GM18909 (cell line): ENCODE data around the gene NOTUM.

Source experiments
- ATAC-seq: cut with Tn5 transposase; IDR thresholded peaks from one replicate; pipeline ENCODE4 v1.9.1; 2021; ENCODE audit warnings: mild to moderate bottlenecking; ENCODE audit not compliant: unreplicated experiment, poor library complexity

Gene NOTUM

DNA sequence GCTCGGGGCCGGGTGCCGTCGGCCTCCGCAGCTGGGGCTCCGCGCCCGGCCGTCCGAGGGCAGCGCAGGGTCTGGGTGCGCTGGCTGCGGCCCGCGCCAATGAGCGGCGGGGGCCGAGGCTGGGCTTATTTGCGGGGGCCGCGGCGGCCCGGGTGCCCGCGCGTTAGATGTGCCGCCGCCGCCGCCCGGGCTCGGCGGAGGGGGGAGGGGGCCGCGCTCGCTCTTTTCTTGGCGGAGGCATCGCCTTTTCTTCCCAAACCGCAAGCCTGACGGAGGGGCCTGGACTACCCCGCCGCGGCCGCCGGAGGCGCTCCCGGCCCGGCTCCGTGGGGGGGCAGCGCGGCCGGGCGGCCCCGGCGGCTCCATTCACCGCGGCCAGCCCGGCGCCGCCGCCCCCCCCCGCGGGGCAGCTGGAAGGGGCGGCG lies at the start of gene NOTUM:
Gene NOTUM, minus strand, starts transcription at position 101 of the 425 bp plus-strand sequence. CDS start 278 bp downstream, outside the sequence.
- ATAC-seq, result no peak

DNA sequence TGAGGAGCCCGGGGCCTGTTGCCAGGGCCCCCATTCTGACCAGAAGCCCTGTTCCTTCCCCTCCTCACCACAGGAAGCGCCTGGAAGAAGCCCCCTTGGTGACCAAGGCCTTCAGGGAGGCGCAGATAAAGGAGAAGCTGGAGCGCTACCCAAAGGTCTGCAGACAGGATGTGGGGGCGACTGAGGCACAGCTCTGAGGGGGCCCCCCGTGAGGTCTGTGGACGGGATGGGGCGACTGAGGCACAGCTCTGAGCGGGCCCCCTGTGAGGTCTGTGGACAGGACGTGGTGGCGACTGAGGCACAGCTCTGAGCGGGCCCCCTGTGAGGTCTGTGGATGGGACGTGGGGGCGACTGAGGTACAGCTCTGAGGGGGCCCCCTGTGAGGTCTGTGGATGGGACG lies 48.4 kb upstream of the NOTUM start:
- ATAC-seq, result no peak

DNA sequence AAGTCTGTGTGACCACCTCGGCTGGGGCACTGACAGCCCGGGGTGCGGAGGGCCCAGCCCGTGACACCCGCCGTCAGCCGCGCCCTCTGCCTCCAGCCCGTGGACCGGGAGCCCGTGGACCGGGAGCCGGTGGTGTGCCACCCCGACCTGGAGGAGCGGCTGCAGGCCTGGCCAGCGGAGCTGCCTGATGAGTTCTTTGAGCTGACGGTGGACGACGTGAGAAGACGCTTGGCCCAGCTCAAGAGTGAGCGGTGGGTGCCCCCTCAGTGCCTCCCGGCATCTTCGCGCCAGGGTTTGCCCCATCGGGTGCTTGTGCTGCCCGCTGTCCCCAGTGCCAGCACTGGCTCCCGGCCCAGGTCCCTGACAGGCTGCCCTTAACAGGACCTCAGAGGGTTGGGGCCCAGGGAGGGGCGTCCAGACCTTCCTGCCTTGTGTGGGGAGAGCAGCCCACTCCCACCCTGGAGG lies 48.0 kb upstream of the NOTUM start:
- ATAC-seq, result no peak

DNA sequence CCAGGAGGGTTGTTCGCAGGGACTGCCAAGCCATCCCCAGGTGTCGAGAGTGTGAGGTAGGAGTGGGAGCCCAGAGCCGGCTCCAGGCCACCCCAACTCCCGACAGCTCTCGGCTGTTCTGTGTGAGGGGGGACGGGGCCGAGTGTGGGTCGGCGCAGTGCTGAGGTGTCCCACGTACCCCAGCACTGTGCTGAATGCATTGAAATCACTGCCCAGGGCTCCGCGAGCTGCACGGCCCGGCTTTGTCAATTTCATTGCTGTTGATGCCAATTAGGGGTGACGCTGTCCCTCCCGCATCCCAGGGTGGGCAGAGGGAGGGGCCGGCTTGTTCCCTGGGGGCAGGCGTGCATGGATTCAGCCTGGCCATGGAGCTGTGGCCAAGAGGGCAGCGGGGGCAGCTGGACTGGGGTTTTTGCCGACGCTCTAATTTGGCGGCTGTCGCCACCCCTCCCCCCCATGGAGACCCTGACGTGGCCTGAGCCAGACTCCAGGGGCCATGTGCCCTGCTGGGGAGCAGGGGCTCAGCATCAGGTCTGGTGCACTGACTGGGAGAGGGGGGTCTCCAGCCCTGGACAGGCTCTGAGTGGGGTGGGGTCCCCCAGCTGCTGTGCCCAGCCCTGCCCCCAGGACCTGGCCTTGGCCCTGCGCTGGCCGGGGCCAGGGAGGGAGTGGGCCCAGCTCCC lies 47.4 kb upstream of the NOTUM start:
- no peak for ATAC-seq

DNA sequence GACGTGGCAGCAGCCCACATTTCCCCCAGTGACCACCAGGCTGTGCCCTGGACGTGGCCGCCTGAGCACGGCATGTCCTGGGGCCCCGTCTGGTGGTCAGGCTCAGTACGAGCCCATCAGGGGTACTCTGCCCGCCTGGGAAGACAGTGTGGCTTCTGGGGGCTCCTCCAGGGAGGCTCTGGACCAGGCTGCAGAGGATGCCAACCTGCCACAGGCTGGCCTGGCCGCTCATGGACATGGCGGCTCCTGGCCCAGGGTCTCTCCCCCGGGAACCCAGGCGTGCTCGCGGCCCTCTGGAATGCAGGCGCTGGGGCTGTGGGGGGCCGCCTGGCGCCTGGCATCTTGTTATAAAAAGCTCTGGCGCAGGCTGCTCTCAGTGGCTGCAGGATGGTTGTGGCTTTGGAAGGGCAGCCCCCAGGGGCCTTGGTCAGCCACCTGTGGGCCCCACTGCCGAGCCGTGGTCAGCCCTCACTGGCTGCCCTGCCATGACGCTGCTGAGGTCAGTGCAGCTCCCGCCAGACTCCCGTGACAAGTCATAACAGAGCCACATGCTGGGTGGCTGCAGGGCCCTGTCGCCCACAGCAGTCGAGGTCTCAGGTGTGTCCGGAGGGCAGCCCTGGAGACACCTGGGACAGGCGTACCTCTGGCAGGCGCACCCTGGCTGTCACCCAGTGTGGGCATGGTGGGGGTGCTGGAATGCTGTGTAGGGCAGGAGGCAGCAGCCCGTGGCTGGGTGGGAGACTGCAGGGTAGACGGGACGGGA lies 46.7 kb upstream of the NOTUM start:
- ATAC-seq, result no peak

DNA sequence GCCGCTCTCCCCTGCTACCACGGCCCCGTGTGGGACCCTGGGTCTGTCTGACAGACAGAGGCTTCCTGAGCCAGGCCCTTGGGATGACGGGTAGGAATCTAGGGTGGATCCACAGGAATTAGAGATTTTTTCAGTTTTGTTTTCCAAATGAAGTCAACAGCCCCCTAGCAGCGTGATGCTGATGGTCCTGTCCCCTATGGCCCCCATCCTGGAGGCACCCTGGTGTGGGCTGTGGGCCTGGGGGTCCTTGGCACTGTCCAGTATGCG lies 46.2 kb upstream of the NOTUM start:
- no peak for ATAC-seq

DNA sequence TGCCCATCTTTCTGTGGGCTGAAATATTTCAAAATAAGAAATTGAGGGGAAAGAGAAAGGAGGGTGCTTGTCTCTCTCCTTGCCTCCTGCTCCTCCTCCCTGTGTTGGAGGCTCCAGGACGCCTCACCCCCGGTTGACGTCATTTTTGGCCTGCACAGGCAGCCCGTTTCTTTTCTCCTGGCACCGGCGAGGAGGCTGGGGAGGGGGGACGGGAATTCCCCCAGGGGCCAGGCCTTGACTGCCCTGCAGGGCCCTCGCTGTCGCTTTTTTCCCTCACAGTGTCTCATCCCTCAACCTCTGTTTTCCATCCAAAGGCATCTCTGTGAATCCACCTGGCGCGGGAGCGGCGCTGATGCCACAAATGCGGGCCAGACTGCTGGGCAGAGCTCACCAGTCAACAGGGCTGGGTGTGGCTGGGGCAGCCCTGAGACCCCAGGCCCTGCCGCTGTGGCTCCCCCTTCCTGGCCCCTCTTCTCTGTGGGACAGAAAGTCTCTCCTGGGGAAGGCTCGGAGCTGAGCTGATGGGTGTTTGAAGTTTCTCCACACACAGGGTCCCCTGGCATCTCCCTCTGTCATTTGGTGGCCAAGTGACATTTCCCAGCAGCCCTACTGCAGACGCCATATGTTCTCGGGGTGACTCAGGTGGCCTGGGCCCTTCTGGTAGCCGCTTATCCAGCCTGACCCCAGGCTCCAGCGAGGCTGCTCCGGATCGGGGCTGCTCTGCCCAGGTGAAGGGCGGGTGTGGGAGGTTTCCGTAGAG lies 45.7 kb upstream of the NOTUM start:
- no peak for ATAC-seq

DNA sequence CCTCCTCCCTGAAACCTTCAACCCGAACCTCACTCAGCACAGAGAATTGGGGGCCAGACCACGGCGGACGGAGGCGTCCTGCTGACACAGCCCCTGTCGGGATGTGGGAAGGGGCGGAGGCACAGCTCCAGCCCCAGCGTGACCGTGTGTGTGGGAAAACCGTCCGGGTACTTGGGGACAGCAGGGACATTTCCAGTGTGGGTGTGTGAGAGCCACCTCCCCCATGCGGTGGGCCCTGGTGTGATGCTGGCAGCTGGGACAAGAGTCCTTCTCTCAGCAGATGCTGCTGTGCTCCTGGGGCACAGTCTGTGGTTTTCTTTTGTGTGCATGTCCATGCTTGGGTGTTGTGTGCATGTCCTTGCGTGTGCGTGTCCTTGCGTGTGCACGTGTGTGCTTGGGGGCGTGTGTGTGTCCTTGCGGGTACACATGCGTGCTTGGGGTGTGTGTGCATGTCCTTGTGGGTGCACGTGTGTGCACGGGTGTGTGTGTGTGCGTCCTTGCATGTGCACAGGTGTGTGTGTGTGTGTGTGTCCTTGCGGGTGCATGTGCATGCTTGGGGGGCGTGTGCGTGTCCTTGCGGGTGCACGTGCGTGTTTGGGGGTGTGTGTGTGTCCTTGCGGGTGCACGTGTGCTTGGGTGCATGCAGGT lies 44.8 kb upstream of the NOTUM start:
- no peak for ATAC-seq

DNA sequence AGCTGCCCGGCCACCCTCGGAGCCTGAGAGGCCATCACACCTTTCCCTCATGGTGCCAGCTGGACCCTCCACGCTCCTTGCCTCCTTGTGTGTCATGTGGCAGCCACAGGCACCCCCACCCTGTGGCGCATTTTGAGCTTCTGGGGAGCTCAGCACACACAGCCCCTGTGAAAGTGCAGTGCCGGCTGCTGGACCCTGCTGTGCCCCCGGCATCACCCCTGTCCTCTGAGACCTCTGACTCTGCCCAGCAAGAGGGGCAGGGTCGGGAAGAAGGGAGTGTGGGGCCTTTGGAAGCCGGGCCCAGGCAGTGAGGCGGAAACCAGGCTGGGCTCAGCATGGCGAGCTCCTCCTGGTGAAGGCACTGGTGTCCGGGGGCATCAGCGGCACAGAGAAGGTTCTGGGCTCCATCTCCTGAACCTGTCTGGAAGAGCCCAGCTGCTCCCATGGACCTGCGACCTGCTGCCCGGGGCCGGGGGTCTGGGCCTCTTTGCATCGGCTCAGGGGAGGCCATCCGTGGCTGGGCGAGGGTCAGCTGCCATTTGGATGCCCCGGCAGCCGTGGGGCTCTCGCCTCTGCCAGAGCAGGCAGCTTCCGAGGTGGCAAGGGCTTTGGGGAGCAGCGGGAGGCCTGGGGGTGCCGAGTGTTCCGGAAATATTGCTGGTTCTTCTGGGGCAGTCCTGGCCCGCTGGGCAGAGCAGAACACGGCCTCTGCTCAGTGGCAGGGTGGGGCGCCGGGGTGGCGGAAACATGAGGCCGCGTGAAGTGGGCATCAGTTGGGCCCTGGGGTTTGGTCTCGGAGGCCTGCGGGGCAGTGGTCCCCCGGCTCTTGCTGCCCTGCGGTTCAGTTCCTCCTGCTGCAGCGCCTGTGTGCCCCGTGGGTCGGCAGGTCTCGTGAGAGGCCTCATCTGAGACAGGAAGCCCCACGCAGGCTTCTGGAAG lies 43.8 kb upstream of the NOTUM start:
- no peak for ATAC-seq

DNA sequence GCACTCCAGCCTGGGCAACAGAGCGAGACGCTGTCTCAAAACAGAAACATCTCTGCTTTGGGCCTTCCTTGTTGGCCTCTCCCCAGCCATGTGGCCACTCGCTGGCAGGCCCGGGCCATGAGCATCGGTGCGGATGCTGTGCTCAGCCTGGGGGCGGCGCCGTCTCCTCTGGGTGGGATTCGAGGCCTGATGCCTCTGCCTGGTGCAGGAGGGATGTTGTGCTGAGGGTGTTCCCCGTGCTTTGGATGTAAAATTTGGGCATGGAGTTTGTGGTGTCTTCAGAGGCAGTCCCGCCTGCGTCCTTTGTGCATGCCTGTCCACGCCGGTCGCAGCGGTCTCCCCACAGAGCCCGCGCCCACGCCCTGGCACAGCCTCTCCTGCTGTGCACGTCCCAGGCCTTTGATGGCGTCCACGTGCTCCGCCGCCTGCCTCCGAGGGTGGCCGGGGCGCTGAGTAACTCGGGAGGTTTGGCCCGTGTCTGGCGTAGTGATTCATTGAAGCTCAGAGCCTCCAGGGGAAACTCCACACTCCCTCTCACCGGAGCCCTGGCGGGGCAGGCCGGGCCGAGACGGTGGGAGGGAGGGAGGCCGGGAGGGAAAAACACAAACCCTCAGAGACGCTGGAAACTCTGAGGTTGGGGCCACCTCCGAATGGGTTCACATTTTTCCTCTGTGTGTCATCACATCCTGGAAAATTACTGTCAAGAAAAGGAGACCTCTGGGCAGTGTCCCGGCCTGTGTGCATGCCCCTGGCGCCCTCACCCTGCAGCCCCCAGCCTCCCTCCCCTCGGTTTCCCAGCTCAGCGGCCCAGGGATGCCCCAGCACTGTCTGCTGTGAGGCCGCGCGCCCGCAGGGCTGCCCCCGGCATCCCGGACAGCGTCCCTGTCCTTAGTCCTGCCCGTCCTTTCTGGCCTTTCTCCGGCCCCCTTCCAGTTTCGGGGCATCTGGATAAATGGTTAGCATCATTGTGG lies 42.7 kb upstream of the NOTUM start:
- no peak for ATAC-seq

DNA sequence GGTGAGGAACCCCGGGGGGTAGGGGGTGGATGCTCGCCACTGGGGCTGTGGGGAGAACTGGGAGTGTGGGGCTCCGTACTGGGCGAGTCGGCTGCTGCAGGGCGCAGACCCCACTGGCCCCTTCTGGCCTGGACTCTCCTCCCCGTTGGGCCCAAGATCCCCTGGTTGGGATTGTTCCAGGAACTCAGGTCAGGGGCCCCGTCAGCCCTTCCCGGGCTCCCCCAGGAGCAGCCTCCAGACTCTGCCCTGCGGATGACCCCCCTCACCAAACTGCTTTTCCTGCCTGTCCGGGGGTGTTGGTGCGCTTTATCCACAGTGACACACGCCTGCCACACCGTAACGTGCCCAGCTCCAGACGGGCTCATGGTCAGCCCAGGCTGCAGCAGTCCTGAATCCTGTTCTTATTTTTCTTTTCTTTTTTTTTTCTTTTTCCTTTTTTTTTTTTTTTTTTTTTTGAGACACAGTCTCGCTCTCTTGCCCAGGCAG lies 40.6 kb upstream of the NOTUM start:
- ATAC-seq, result no peak

DNA sequence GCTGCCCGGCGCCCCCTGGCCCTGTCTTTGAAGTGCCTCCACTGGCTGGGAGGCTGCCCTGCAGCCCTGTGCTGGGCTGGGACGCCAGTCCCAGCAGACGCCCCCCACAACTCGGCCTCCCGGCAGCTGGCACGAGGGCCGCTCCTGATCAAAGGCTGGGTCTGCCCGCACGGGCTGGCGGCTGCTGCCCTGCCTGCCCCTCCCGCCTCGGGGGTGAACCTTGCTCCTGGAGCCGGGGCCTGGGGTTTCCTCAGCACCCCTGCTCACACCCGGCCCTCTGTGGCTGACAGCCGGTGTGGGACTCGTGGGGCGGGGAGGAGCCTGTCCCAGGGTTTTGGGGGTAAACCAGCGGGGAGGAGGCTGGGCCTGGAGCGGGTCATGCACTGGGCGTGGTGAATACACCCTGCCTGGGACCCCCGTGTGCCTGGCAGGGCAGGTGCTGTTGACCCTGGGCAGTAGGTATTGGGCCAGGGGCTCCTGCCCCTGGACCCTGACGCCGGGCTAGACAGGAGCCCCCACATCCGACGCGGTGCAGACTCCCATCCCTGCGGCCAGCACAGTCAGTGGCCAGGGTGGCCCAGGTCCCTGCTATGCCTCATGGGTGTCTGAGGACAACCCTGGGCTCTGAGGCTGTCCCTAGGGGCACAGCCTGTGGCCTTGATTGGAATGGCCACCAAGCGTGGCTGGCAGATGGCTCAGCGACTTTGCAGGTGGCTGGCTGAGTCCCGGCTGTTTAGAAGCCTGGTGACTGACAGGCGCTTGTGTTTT lies 40.0 kb upstream of the NOTUM start:
- ATAC-seq, result no peak

DNA sequence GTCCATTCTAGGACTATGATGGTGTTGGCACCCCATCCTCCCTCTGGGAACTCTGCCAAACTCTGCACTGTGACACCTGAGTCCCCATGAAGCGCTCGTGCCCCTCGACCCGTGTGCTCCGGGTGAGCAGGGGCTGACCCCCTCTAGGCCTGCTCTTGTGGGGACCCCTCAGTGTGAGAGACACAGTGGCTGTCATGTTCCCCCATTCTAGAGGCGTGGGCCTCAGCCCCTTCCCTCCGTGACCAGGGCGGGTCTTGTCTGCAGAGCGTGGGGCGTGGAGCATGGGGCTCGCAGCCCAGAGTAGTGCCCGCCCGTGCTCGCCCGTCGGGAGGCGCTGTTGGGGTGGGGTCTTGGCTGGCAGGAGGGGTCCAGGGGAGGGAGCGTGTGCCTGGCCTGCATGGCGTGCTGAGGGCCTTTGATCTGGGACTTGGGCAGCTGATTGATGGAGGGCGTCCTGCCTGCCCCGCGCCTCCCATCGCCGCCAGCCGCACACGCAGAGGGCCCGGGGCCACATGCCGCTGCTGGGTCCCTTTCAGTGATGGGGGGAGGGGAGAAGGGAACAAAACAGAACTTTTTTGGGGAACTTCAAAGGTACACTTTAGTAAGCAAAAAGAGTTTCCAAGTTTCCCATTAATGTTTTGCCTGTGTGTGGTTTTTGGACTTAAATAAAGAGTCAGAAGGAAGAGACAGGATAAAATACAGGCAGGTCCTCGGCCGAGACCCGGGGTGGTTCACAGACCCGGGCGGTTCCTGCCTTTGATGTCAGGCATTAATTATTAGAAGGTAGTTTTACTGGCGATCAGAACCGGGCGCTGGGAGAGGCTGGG lies 39.2 kb upstream of the NOTUM start:
- no peak for ATAC-seq

DNA sequence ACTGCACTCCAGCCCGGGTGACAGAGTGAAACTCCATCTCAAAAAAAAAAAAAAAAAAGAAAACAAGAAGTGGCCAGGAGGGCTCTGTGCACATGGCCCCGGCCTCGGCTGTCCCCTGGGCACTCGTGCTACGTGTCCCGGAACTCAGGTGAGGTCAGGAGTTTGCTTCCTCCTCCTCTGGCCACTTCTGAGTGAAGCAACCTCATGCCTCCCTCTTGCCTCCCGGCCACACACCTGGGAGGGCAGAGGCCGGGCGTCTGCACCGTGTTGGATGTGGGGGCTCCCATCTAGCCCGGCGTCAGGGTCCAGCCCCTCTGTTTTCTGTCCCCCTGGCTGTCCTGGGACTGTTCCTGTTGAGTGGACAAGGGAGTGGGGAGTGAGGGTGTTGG lies 38.6 kb upstream of the NOTUM start:
- ATAC-seq, result no peak

DNA sequence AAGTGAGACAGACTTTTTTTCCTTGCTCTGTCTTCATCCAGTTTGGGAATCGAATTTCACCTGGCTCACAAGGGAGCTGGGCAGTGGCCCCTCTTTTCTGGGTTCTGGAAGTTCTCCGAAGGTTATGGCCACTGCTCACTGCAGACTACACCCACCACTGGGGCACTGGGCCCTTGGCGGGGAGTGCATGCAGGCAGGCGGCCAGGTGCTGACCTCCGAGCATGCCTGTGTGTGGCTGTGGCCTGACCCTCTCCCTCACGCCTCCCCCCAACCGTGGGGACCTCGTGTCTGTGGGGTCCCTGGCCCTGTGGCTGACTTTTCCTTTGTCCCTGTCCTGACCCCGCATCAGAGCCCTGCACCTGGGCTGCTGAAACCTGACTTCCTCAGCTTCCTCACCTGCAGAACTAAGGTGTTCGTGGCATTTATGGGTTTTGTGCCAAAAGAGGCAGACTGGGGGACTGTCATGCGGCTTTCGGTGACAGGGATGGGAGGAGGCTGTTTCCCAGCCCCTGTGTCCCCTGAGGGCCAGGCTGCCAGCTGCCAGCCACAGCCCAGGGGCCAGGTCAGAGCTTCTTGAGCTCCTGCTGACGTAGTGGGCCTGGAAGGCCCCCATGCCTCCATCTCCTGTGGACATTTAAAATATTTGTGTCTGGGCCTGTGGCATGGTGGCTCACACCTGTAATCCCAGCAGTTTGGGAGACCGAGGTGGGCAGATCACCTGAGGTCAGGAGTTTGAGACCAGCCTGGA lies 37.9 kb upstream of the NOTUM start:
- ATAC-seq, result no peak

DNA sequence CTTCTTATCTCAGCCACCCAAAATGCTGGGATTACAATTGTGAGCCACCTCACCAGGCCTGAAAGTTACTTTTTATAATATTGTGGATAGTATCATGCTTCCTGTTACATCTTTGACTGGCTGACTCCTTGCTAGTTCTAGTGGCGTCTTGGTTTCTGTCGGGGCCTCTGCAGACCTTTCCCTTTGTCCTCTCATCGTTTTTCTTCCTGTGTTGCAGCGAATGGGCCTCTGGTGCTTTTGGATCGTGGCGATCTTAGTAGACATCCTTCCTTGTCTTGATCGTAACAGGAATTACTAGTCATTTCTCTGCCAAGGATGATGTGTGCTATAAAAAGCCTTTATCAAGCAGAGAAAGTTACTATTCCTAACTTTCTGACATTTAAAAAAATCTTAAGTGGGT lies 37.2 kb upstream of the NOTUM start:
- no peak for ATAC-seq
